HUES6 (cell line): ENCODE measurements around the gene KLF6.

Experiments
- H3K27ac ChIP-seq: 2 replicates; pipeline ENCODE4 v1.7.0; 2013; ENCODE audit warnings: low read depth, mild to moderate bottlenecking, low read length, inconsistent platforms
- H3K27me3 ChIP-seq: 2 replicates; pipeline ENCODE4 v1.6.1; 2013; ENCODE audit warnings: low read length; ENCODE audit not compliant: control insufficient read depth, insufficient read depth
- H3K36me3 ChIP-seq: 2 replicates; pipeline ENCODE4 v1.6.1; 2013; ENCODE audit warnings: low read length; ENCODE audit not compliant: control insufficient read depth, insufficient read depth
- H3K4me1 ChIP-seq: 2 replicates; pipeline ENCODE4 v1.6.1; 2013; ENCODE audit warnings: low read length; ENCODE audit not compliant: control insufficient read depth, insufficient read depth
- H3K4me3 ChIP-seq: 2 replicates; pipeline ENCODE4 v1.5.1; 2013; ENCODE audit warnings: low read depth, low read length
- H3K9ac ChIP-seq: one replicate; pipeline ENCODE4 v1.6.1; 2013; ENCODE audit warnings: mild to moderate bottlenecking, low read length
- H3K9me3 ChIP-seq: 2 replicates; pipeline ENCODE4 v1.6.1; 2013; ENCODE audit warnings: low read depth, low read length; ENCODE audit not compliant: control insufficient read depth, insufficient read depth

Gene KLF6

DNA sequence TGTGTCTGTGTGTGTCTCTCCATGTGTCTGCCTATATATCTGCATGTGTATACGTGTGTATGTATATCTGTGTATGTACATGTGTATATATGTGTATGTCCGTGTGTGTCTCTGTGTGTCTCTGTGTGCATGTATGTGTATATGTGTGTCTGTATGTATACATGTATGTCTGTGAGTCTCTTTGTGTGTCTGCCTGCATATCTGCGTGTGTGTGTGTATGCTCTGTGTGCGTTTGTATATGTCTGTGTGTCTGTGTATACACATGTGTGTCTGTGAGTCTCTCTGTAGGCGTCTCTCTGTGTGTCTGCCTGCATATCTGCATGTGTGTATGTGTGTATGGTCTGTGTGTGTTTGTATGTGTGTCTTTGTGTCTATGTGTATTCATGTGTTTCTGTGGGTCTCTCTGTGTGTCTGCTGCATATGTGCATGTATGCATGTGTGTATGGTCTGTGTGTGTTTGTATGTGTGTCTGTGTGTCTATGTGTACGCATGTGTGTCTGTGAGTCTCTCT is 23.7 kb upstream of the KLF6 start:
- no peak overlapping the region for H3K27ac ChIP-seq
- no peak overlapping the region for H3K4me3 ChIP-seq
- H3K9ac ChIP-seq = no peak overlapping the region
- peaks cover 38% of the 10 kb centered on the region for H3K4me1 ChIP-seq
- no peaks in the 10 kb centered on the region for H3K27me3 ChIP-seq
- no peaks in the 10 kb centered on the region for H3K9me3 ChIP-seq
- H3K36me3 ChIP-seq = no peaks in the 10 kb centered on the region

DNA sequence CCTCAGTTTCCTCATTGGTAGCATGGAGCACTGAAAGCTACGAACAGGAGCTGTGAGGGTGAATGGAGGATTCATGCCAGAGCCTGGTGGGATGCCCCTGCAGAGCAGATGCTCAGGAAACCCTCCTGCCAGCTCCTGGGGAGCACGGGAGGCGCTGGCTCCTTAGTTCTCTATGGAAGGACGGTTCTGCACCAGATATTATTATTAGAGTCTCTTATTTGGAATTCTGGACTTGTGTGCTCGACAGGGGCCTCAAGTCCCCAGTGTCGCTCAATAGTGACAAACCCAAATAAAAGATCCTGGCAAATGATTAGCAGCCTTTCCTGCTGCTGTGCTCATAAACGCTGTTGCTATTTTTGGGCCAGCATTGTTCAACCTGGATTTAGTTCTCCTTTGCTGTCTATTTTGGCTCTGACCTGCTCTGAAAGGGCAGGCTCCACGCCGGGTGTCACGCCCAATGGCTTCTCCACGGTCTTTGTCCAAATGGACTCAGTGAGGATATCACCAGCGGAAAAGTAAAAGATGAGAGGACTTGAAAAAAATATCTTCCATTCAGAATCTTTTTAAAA is 23.0 kb upstream of the KLF6 start:
- peaks cover 45% of the 10 kb centered on the region for H3K4me1 ChIP-seq
- no peaks in the 10 kb centered on the region for H3K27me3 ChIP-seq
- no peaks in the 10 kb centered on the region for H3K9me3 ChIP-seq
- H3K4me3 ChIP-seq = no peak overlapping the region
- H3K9ac ChIP-seq = no peak overlapping the region
- no peak overlapping the region for H3K27ac ChIP-seq
- H3K36me3 ChIP-seq = no peaks in the 10 kb centered on the region

DNA sequence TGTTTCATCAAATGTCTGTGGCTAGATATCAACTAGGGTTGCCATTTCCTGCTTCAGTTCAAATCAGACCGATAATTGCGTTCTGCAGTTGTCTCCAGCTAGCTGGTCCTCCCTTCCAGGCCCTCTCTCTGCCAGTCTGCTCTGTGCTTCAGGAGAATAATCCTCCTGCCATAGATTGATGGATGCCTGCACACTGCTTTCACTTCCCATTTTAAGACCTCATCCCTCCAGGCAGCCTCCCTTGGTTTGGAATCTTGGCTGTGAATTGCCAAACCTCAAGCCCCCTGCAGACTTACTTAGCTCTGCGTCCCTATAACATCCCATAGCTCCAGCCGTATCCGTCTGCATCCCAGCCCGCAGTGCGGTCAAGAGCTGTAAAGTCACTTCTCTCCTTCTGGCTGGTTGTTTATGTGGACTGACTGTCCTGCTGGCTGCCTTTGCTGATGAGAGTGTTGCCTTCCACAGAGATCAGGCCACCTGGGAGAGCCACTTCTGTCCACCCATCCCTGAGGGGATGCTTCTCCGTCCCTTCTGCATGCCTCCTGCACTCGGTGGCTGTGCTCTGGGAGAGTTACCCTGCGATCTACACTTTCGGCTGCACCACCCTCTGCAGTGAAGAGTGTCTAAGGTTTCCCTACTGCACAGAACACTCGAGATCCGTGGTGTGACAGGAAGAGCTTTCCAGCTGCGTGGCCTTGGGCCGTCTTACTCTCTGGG is 22.4 kb upstream of the KLF6 start:
- Histone ChIP-seq H3K9me3 (no peaks in the 10 kb centered on the region), H3K27ac (no peak overlapping the region), H3K4me3 (no peak overlapping the region), H3K4me1 (peaks cover 48% of the 10 kb centered on the region), H3K27me3 (no peaks in the 10 kb centered on the region), H3K9ac (no peak overlapping the region), H3K36me3 (no peaks in the 10 kb centered on the region)

DNA sequence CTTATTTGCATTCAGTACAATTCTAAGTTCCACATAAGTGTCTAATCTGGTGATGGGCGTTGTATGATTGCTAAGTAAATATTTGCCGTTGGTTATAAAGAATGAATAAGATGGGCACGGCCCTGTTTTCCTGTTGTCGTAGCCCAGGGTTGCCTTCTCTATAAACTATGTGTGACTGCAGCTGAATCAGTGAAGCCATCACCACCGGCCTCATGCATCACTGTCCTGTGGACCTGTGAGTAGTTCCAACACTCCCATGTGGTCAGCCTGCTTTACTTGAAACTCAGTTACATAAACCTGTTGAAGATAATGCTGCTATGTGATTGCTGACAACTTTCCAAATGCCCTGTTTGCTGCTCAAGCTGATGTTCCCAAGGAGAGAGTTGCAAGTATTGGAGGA is 21.6 kb upstream of the KLF6 start:
- no peaks in the 10 kb centered on the region for H3K36me3 ChIP-seq
- H3K27ac ChIP-seq = peak overlapping the region; percentile 32; the same call in 1 of the 2 replicates
- no peaks in the 10 kb centered on the region for H3K27me3 ChIP-seq
- no peak overlapping the region for H3K9ac ChIP-seq
- H3K4me1 ChIP-seq = peaks cover 48% of the 10 kb centered on the region
- H3K9me3 ChIP-seq = no peaks in the 10 kb centered on the region
- no peak overlapping the region for H3K4me3 ChIP-seq

DNA sequence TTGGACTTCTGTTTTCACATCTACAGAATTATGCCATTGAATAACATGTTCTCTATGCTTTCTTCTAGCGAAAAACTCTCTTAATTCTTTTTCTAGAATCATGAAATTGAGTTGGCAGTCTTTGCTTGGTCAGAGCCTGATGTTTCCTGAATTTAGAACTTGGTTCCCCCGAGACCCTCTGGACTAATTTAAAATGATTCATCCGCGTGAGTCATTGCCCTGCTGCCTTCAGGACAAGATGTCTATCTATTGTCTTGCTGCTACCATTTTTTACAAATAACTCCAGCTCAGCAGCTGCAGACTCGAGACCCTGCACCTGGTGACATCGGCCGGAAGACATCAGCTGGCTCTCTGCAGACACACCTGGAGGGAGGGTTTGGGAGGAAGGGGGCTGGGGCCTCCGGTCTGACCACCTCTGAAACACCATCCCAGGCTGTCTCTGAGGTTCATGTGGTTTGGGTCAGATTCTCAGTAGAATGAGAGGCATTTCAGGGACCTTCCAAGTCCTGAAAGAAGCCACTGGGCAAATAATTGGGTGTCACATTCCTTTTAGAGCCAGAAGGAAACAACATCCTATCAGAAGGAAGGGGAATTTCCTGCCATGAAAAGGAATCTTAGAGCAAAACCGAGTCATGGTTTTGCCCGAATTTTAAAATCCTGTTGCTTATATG is 20.9 kb upstream of the KLF6 start:
- H3K27ac ChIP-seq = peak overlapping the region; percentile 51; the same call in 1 of the 2 replicates
- H3K27me3 ChIP-seq = no peaks in the 10 kb centered on the region
- H3K4me1 ChIP-seq = peaks cover 48% of the 10 kb centered on the region
- H3K9me3 ChIP-seq = no peaks in the 10 kb centered on the region
- H3K36me3 ChIP-seq = no peaks in the 10 kb centered on the region
- peak overlapping the region; percentile 20 for H3K9ac ChIP-seq
- H3K4me3 ChIP-seq = no peak overlapping the region

DNA sequence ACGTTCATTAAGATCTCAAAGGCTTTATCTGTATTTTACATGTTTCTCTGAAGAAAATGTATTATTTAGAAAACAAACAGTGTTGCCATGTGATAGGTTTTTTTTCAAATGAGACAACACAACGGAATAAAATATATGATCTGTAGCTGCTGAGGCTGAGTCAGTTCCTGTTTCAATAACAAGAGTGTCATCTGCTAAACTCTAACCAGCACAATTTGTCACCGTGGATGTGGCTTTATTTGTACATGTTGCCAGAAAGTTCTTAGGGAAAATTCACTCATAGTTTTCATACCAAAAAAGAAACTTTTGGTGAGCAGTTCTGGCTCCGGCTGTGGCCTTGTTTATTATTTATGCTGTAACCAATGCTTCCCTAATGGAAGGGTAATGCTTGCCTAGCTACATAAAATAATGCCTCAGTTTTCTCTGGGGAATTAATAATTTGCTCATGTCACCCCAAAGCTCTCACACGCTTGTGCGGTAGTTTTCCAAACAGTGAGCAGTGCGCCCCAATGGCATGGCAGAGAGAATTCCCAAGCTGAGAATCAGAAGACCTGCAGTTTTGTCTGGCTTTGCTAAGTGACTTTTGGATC is 20.3 kb upstream of the KLF6 start:
- Histone ChIP-seq H3K9me3 (no peaks in the 10 kb centered on the region), H3K9ac (peak overlapping the region; percentile 20), H3K27me3 (no peaks in the 10 kb centered on the region), H3K27ac (peak overlapping the region; percentile 51; the same call in 1 of the 2 replicates), H3K36me3 (no peaks in the 10 kb centered on the region), H3K4me1 (peaks cover 48% of the 10 kb centered on the region), H3K4me3 (no peak overlapping the region)

DNA sequence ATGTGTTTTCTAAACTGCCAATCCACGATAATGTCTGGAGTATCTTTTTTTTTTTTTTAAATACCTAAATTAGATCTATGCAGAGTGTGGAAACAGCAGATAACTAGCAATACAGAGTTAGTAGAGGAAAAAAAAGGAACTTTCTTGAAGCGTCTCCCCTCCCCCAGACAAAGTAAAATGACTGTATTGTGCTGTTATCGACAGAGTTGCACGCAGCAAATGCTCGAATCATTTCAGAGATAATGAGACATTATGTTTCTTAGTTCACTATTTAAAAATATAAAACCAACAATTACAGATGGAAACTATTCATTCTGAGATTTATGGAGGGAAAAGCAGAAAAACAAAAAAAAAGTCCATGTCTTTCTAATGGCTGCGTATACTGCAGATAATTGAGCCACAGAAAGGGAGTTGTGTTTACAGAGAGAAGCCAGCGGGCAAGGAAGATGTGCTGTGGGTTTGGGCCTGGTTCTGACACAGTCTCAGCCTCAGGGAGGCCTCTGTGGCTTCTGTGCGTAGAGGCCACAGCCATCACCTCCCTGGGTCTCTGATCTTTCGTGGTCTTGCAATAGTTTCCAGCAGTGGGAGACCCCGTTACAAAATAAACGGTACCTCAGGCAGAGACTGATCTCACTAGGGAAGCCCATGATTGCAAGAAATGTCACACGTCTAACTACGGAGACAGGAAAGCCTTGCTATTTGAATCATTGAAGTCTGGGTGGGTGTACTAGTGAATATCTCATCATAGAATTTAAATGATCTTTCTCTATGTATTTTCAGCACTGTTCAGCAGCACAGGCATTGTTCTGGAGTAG is 19.1 kb upstream of the KLF6 start:
- H3K27ac ChIP-seq = peak overlapping the region; percentile 22; the same call in 1 of the 2 replicates
- H3K36me3 ChIP-seq = no peaks in the 10 kb centered on the region
- H3K9ac ChIP-seq = peak overlapping the region; percentile 7
- H3K9me3 ChIP-seq = no peaks in the 10 kb centered on the region
- no peak overlapping the region for H3K4me3 ChIP-seq
- H3K27me3 ChIP-seq = no peaks in the 10 kb centered on the region
- H3K4me1 ChIP-seq = peaks cover 42% of the 10 kb centered on the region

DNA sequence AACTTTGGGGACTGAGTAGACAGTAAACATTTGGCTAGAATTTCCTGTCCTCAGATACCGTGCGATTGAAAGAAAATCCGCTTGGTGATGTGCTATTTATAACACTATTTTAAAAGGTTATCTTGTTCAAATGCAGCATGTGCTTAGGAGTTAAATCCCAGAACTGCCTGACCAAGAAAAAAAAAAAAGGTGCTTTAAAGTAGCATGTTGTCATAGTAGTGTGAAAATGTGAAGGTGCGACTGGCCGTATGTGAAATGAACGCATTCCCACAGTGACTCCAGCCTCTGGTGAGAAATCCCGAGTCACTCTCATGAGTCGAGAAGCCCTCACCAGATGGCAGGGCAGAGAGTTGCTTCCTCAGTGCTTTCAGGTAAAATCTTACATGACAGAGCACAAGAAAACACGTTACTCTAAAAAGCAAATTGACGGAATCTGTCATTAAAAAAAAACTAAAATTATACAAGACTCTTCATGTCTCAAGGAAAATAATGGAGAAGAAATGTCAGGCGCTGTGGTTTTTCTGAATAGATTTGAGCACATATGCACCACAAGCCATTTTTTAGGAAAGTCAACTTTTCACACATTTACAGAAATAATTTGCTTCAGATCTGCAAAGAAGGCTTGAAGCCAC is 18.4 kb upstream of the KLF6 start:
- no peak overlapping the region for H3K9ac ChIP-seq
- H3K36me3 ChIP-seq = no peaks in the 10 kb centered on the region
- no peak overlapping the region for H3K4me3 ChIP-seq
- peaks cover 42% of the 10 kb centered on the region for H3K4me1 ChIP-seq
- no peaks in the 10 kb centered on the region for H3K27me3 ChIP-seq
- peak overlapping the region; percentile 64; the same call in 1 of the 2 replicates for H3K27ac ChIP-seq
- H3K9me3 ChIP-seq = no peaks in the 10 kb centered on the region

DNA sequence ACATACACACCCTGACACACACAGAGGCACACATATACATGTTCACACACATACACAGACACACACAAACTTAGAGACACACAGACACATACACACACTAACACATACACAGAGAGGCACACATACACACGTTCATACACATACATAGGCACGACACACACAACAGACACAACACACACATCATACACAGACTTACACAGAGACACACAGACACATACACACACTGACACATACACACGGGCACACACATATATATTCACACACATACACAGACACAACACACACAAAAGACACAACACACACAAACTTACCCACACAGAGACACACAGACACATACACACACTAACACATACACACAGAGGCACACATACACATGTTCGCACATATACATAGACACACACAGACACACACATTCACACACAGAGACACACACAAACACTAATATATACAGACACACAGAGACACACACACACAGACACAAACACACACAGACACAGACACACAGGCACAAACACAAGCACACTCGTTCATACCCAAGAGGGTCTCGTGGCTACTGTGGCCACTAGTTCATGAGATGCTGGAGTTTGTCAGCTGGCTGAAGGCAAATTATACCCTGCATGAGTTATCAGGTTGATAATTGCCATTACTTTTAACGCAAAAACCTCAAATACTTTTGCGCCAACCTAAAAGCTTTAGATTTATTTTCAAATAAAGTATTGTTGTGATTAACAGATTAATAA is 17.7 kb upstream of the KLF6 start:
- Histone ChIP-seq H3K4me1 (peaks cover 42% of the 10 kb centered on the region), H3K36me3 (no peaks in the 10 kb centered on the region), H3K9ac (no peak overlapping the region), H3K9me3 (no peaks in the 10 kb centered on the region), H3K27ac (peak overlapping the region; percentile 64; the same call in 1 of the 2 replicates), H3K27me3 (no peaks in the 10 kb centered on the region), H3K4me3 (no peak overlapping the region)
